HepG2 (cell line): ENCODE data around the gene OGA. TPM values are rescaled to one million over a fixed set of nuclear protein-coding genes. Genes with fewer than 3 reads are reported as not detected.

Experiments used
- ARNTL ChIP-seq: sonication (generic); formaldehyde crosslinking; IDR thresholded peaks from 2 replicates; pipeline ENCODE4 v1.4.0; 2020; ENCODE audit warnings: mild to moderate bottlenecking, missing genetic modification reagents
- BCLAF1 ChIP-seq: fragments of 450-650 bp; IDR thresholded peaks from 2 replicates; pipeline ENCODE4 v1.6.1; 2017; ENCODE audit warnings: mild to moderate bottlenecking
- EEA1 ChIP-seq: sonication (generic); formaldehyde crosslinking; IDR thresholded peaks from 2 replicates; pipeline ENCODE4 v1.5.1; 2020; ENCODE audit warnings: mild to moderate bottlenecking, missing genetic modification reagents, borderline replicate concordance
- EHMT2 ChIP-seq: fragments of 200-600 bp; sonication (generic); IDR thresholded peaks from 2 replicates; pipeline ENCODE4 v1.7.0; 2017; ENCODE audit warnings: antibody characterized with exemption, low read depth, low read length, borderline replicate concordance
- HNF4A ChIP-seq: sonication (generic); formaldehyde crosslinking; IDR thresholded peaks from 2 replicates; pipeline ENCODE4 v1.4.0; 2020; ENCODE audit warnings: missing genetic modification reagents
- IKZF1 ChIP-seq: fragments of 450-650 bp; IDR thresholded peaks from 2 replicates; pipeline ENCODE4 v1.7.1; 2016
- KLF11 ChIP-seq: IDR thresholded peaks from 2 replicates; pipeline ENCODE4 v1.6.1; 2016; ENCODE audit warnings: missing compliant biosample characterization
- MYNN ChIP-seq: sonication (generic); formaldehyde crosslinking; IDR thresholded peaks from 2 replicates; pipeline ENCODE4 v1.4.0; 2020; ENCODE audit warnings: mild to moderate bottlenecking, low read depth, missing genetic modification reagents
- MZF1 ChIP-seq: sonication (generic); formaldehyde crosslinking; IDR thresholded peaks from 2 replicates; pipeline ENCODE4 v1.8.1; 2023; ENCODE audit warnings: mild to moderate bottlenecking, missing genetic modification reagents, borderline replicate concordance
- NCOR1 ChIP-seq: fragments of 200-600 bp; sonication (generic); IDR thresholded peaks from 2 replicates; pipeline ENCODE4 v1.7.0; 2017; ENCODE audit warnings: antibody characterized with exemption, low read length, borderline replicate concordance
- SOX6 ChIP-seq, 2 experiments: fragments of 450-650 bp in 1 of 2; sonication (generic) in 1 of 2; formaldehyde crosslinking in 1 of 2; IDR thresholded peaks; 2 replicates each; pipeline versions ENCODE4 v1.4.0 to v1.6.1; 2017 to 2020; ENCODE audit warnings: antibody characterized with exemption in 1 of 2, mild to moderate bottlenecking in 1 of 2, missing genetic modification reagents in 1 of 2
- TEAD3 ChIP-seq: optimal IDR thresholded peaks from 2 replicates; pipeline ENCODE3; 2016; ENCODE audit warnings: borderline replicate concordance
- ZBTB43 ChIP-seq: sonication (generic); formaldehyde crosslinking; conservative IDR thresholded peaks from 2 replicates; pipeline ENCODE4 v1.4.0; 2020; ENCODE audit warnings: missing genetic modification reagents
- ZFYVE20 ChIP-seq: sonication (generic); formaldehyde crosslinking; IDR thresholded peaks from 2 replicates; pipeline ENCODE4 v1.8.0; 2023; ENCODE audit warnings: low read depth, mild to moderate bottlenecking, moderate library complexity, missing genetic modification reagents, borderline replicate concordance
- ZNF101 ChIP-seq: sonication (generic); formaldehyde crosslinking; IDR thresholded peaks from 2 replicates; pipeline ENCODE4 v1.4.0; 2020; ENCODE audit warnings: mild to moderate bottlenecking, low read depth, missing genetic modification reagents, borderline replicate concordance
- ZNF225 ChIP-seq: sonication (generic); formaldehyde crosslinking; IDR thresholded peaks from 2 replicates; pipeline ENCODE4 v1.4.0; 2020; ENCODE audit warnings: mild to moderate bottlenecking, missing genetic modification reagents
- ZNF30 ChIP-seq: sonication (generic); formaldehyde crosslinking; IDR thresholded peaks from 2 replicates; pipeline ENCODE4 v1.5.0; 2020; ENCODE audit warnings: mild to moderate bottlenecking, missing genetic modification reagents
- ZNF691 ChIP-seq: sonication (generic); formaldehyde crosslinking; IDR thresholded peaks from 2 replicates; pipeline ENCODE4 v1.4.0; 2020; ENCODE audit warnings: missing genetic modification reagents, low read depth, mild to moderate bottlenecking, borderline replicate concordance
- ZNF75D ChIP-seq: sonication (generic); formaldehyde crosslinking; IDR thresholded peaks from 2 replicates; pipeline ENCODE4 v1.8.1; 2023; ENCODE audit warnings: missing genetic modification reagents, mild to moderate bottlenecking, borderline replicate concordance
- ZNF883 ChIP-seq: sonication (generic); formaldehyde crosslinking; IDR thresholded peaks from 2 replicates; pipeline ENCODE4 v1.5.1; 2020; ENCODE audit warnings: mild to moderate bottlenecking, missing genetic modification reagents; ENCODE audit errors: not compliant biosample characterization
- ZUFSP ChIP-seq: sonication (generic); formaldehyde crosslinking; IDR thresholded peaks from 2 replicates; pipeline ENCODE4 v1.9.0; 2021; ENCODE audit warnings: missing genetic modification reagents, mild to moderate bottlenecking, borderline replicate concordance
- polyA plus RNA-seq, 8 experiments: library from polyadenylated mRNA; depleted of rRNA in 3 of 8; stranded (reverse) in 7 of 8; unstranded in 1 of 8; fragments of >200 nt; fragmentation: Illumina TruSeq in 4 of 8; extraction: Trizol in 4 of 8; gene quantifications; 2 replicates each; pipeline versions ENCODE4 v1.2.1 to v1.2.3, GENCODE V29; 2011 to 2016; ENCODE audit warnings: low read depth in 4 of 8, missing spikeins in 1 of 8, mixed read lengths in 1 of 8; ENCODE audit not compliant: insufficient read depth in 1 of 8
- total RNA-seq, 5 experiments: library from RNA; depleted of rRNA; stranded (reverse); fragments of >200 nt; fragmentation: Illumina TruSeq; extraction: Trizol; gene quantifications; 2 replicates each; pipeline ENCODE4 v1.2.3, GENCODE V29; 2016; ENCODE audit warnings: low read depth in 1 of 5

Gene OGA
- total and polyA plus RNA-seq, 2 of the 13 experiments (the other 11 are each of a cell fraction or from before 2014, with no cell fraction given) = 33.2 to 39.8 TPM

GRCh38 chr10:101782811-101783735 lies 35.2 kb downstream of the OGA start, which contains the start of gene NPM3 (continued):
- TF ChIP-seq BCLAF1 (no peak), ZFYVE20 (CRISPR knock-in tag) (no peak), NCOR1 (no peak), ARNTL (CRISPR knock-in tag) (no peak; the same call in 1 of the 2 replicates), EEA1 (no peak), ZNF101 (no peak), HNF4A (no peak), ZBTB43 (CRISPR knock-in tag) (no peak), ZUFSP (no peak), EHMT2 (no peak), IKZF1 (no peak), SOX6 (IDR thresholded peaks at IDR 0.05) (no peak), SOX6 (CRISPR knock-in tag; IDR thresholded peaks at IDR 0.05) (0 out of 2 replicates have a peak, but pooled peaks have one; percentile 23), ZNF30 (no peak), MYNN (CRISPR knock-in tag) (no peak), KLF11 (CRISPR knock-in tag) (no peak), ZNF691 (CRISPR knock-in tag) (no peak), ZNF75D (CRISPR knock-in tag) (0 out of 2 replicates have a peak, but pooled peaks have one; percentile 44), MZF1 (CRISPR knock-in tag) (no peak), ZNF883 (CRISPR knock-in tag) (no peak), TEAD3 (CRISPR knock-in tag) (peak; percentile 39), ZNF225 (CRISPR knock-in tag) (peak; percentile 72; the same call in 1 of the 2 replicates)
